ENCODE data around the gene C16orf92. TPM values are rescaled to one million over a fixed set of nuclear protein-coding genes. Genes with fewer than 3 reads are reported as not detected.
"Not testable (repeated sequence)": the region's sequence is repeated elsewhere in the genome, so short reads cannot be mapped to it uniquely, and the experiment has no call there.

C16orf92 gene
- total RNA-seq, 3 donors from 2014 or later (not counting 1 experiment from before 2014, with no cell fraction given) = not detected

- peak; percentile 67 for TF ChIP-seq CTCF (IDR thresholded peaks at IDR 0.05)
- Mint-ChIP-seq H3K27me3 (ENCODE audit: low read depth in 2 of 2) (peaks cover 24 to 30% of the 10 kb centered on the region in 2 donors), H3K9me3 (no peaks in the 10 kb centered on the region), H3K4me1 (peaks cover 0 to 22% of the 10 kb centered on the region in 2 donors), H3K36me3 (no peaks in the 10 kb centered on the region), H3K27ac (no peak overlapping the region), H3K4me3 (peak overlapping the region; percentile 50)
- no peak overlapping the region for H3K27ac ChIP-seq (ENCODE audit: low read length)
- no peaks in the 10 kb centered on the region for H3K9me3 ChIP-seq (ENCODE audit: control insufficient read depth, insufficient read depth, low read length)
- peaks cover 25% of the 10 kb centered on the region for H3K27me3 ChIP-seq (ENCODE audit: control insufficient read depth, insufficient read depth, low read length)
- ATAC-seq (peak; percentile 66 to 69 (median 67)), DNase-seq (peak; percentile 41 to 85)
- WGBS (ENCODE audit: insufficient coverage) = 21% methylated on average over 11 of the region's 12 CpGs
- intact Hi-C loops (cut with micrococcal nuclease) = no loop called here
- H3K36me3 ChIP-seq (ENCODE audit: control insufficient read depth, insufficient read depth, low read length) = no peaks in the 10 kb centered on the region
- H3K4me1 ChIP-seq (ENCODE audit: control insufficient read depth, insufficient read depth, low read length) = peaks cover 17% of the 10 kb centered on the region
- H3K4me3 ChIP-seq (ENCODE audit: low read length) = no peak overlapping the region
These were observed 9.3 kb downstream of the C16orf92 start for GRCh38 chr16:30032083-30032819.

- Mint-ChIP-seq H3K4me1 (peaks cover 0 to 16% of the 10 kb centered on the region in 2 donors), H3K36me3 (no peaks in the 10 kb centered on the region), H3K27me3 (ENCODE audit: low read depth in 2 of 2) (peaks cover 14 to 20% of the 10 kb centered on the region in 2 donors), H3K27ac (no peak overlapping the region), H3K4me3 (no peak overlapping the region), H3K9me3 (no peaks in the 10 kb centered on the region)
- 68% methylated on average over 7 of the region's 7 CpGs for WGBS (ENCODE audit: insufficient coverage)
- Histone ChIP-seq H3K4me1 (ENCODE audit: control insufficient read depth, insufficient read depth, low read length) (peaks cover 17% of the 10 kb centered on the region), H3K9me3 (ENCODE audit: control insufficient read depth, insufficient read depth, low read length) (no peaks in the 10 kb centered on the region), H3K36me3 (ENCODE audit: control insufficient read depth, insufficient read depth, low read length) (no peaks in the 10 kb centered on the region), H3K27ac (ENCODE audit: low read length) (no peak overlapping the region), H3K4me3 (ENCODE audit: low read length) (no peak overlapping the region), H3K27me3 (ENCODE audit: control insufficient read depth, insufficient read depth, low read length) (peaks cover 25% of the 10 kb centered on the region)
- ATAC-seq (no peak), DNase-seq (no peak)
- no peak for TF ChIP-seq CTCF (IDR thresholded peaks at IDR 0.05)
- intact Hi-C loops (cut with micrococcal nuclease) = no loop called here
These were observed 10.3 kb downstream of the C16orf92 start for GRCh38 chr16:30033270-30033669.

GRCh38 chr16:30040221-30040620 is 17.2 kb downstream of the C16orf92 start:
- no peak for TF ChIP-seq CTCF (IDR thresholded peaks at IDR 0.05)
- WGBS (ENCODE audit: insufficient coverage) = 14% methylated on average over 5 of the region's 5 CpGs

GRCh38 chr16:30040690-30041089 is 17.7 kb downstream of the C16orf92 start:
- H3K9me3 Mint-ChIP-seq; H3K36me3 Mint-ChIP-seq; H3K4me3 ChIP-seq (ENCODE audit: low read length); H3K9me3 ChIP-seq (ENCODE audit: control insufficient read depth, insufficient read depth, low read length); H3K27ac Mint-ChIP-seq; H3K4me1 ChIP-seq (ENCODE audit: control insufficient read depth, insufficient read depth, low read length); H3K27me3 Mint-ChIP-seq (ENCODE audit: low read depth in 2 of 2); H3K36me3 ChIP-seq (ENCODE audit: control insufficient read depth, insufficient read depth, low read length); DNase-seq; H3K27me3 ChIP-seq (ENCODE audit: control insufficient read depth, insufficient read depth, low read length); H3K4me1 Mint-ChIP-seq; H3K27ac ChIP-seq (ENCODE audit: low read length); H3K4me3 Mint-ChIP-seq; intact Hi-C loops (cut with micrococcal nuclease); ATAC-seq: not testable (repeated sequence)
- WGBS (ENCODE audit: insufficient coverage) = 68% methylated on average over 4 of the region's 5 CpGs

More at GRCh38 chr16:30040221-30040620, 17.2 kb downstream of the C16orf92 start:
- ATAC-seq = no peak
- no peaks in the 10 kb centered on the region for H3K9me3 ChIP-seq (ENCODE audit: control insufficient read depth, insufficient read depth, low read length)
- Mint-ChIP-seq H3K36me3 (no peaks in the 10 kb centered on the region), H3K27ac (no peak overlapping the region), H3K9me3 (no peaks in the 10 kb centered on the region), H3K4me3 (no peak overlapping the region), H3K27me3 (ENCODE audit: low read depth in 2 of 2) (no peaks in the 10 kb centered on the region), H3K4me1 (peaks cover 0 to 3% of the 10 kb centered on the region in 2 donors)
- H3K4me3 ChIP-seq (ENCODE audit: low read length) = no peak overlapping the region
- H3K27ac ChIP-seq (ENCODE audit: low read length) = no peak overlapping the region
- intact Hi-C loops (cut with micrococcal nuclease) = no loop called here
- no peaks in the 10 kb centered on the region for H3K27me3 ChIP-seq (ENCODE audit: control insufficient read depth, insufficient read depth, low read length)
- DNase-seq = no peak
- no peaks in the 10 kb centered on the region for H3K36me3 ChIP-seq (ENCODE audit: control insufficient read depth, insufficient read depth, low read length)
- no peaks in the 10 kb centered on the region for H3K4me1 ChIP-seq (ENCODE audit: control insufficient read depth, insufficient read depth, low read length)
